Measurements from ENCODE around the gene PPP1CA.

GRCh38 chr11:67442504-67443404 lies 41.1 kb upstream of the PPP1CA start:
- TF ChIP-seq EZH2 (IDR thresholded peaks at IDR 0.05; ENCODE audit: borderline replicate concordance, low read length) (no peak), CTCF (conservative IDR thresholded peaks at IDR 0.05 in 1 of 2, IDR thresholded peaks at IDR 0.05 in 1 of 2; ENCODE audit: extremely low read depth in 1 of 2, insufficient read depth in 1 of 2, low read depth in 1 of 2, low read length in 2 of 2) (no peak)
